ENCODE measurements around the gene CGA. TPM values are rescaled to one million over a fixed set of nuclear protein-coding genes. Genes with fewer than 3 reads are reported as not detected.

CGA gene
- total RNA-seq, 2 experiments from 2014 or later = not detected

- POLR2A ChIA-PET = no interaction called here
- no peak overlapping the region for H3K27ac Mint-ChIP-seq
- CTCF ChIA-PET = interaction anchor here (1.2 to 1.5 kb wide), 2 partner anchors 9 to 17 kb away, joined by 3 to 8 read pairs; no protein-coding TSS in a partner anchor
- no peak overlapping the region for H3K4me3 Mint-ChIP-seq
- H3K4me1 Mint-ChIP-seq = peaks cover under 1% of the 10 kb centered on the region
- intact Hi-C loops (cut with DNase I, micrococcal nuclease) = no loop called here
- no peak for DNase-seq
- ATAC-seq = no peak
- H3K36me3 Mint-ChIP-seq (ENCODE audit: low read depth) = no peaks in the 10 kb centered on the region
- H3K27me3 Mint-ChIP-seq = peaks cover 6% of the 10 kb centered on the region
- H3K9me3 Mint-ChIP-seq (ENCODE audit: low read depth) = no peaks in the 10 kb centered on the region
Measured at GRCh38 chr6:87088076-87088475, 6.8 kb downstream of the CGA start.

GRCh38 chr6:87082160-87082721, 12.7 kb downstream of the CGA start:
- ChIA-PET CTCF (interaction anchor here (1.7 kb wide), 1 partner anchor 18 kb away, joined by 6 read pairs; no protein-coding TSS in a partner anchor), POLR2A (no interaction called here)
- H3K36me3 Mint-ChIP-seq (ENCODE audit: low read depth) = no peaks in the 10 kb centered on the region
- no peaks in the 10 kb centered on the region for H3K9me3 Mint-ChIP-seq (ENCODE audit: low read depth)
- intact Hi-C loops (cut with DNase I, micrococcal nuclease) = no loop called here
- H3K4me1 Mint-ChIP-seq = no peaks in the 10 kb centered on the region
- no peak overlapping the region for H3K4me3 Mint-ChIP-seq
- DNase-seq (no peak), ATAC-seq (no peak)
- H3K27ac Mint-ChIP-seq = no peak overlapping the region
- peaks cover 18% of the 10 kb centered on the region for H3K27me3 Mint-ChIP-seq

GRCh38 chr6:87078983-87079616, 15.8 kb downstream of the CGA start:
- POLR2A ChIA-PET = interaction anchor here (0.7 kb wide), 1 partner anchor 206 kb away, joined by 3 read pairs; no protein-coding TSS in a partner anchor
- peaks cover 18% of the 10 kb centered on the region for H3K27me3 Mint-ChIP-seq
- ATAC-seq = peak; percentile 84

GRCh38 chr6:87075168-87075567, 19.7 kb downstream of the CGA start:
- H3K4me1 Mint-ChIP-seq = no peaks in the 10 kb centered on the region
- ChIA-PET POLR2A (no interaction called here), CTCF (no interaction called here)
- H3K27ac Mint-ChIP-seq = no peak overlapping the region
- intact Hi-C loops (cut with DNase I, micrococcal nuclease) = no loop called here
- ATAC-seq = no peak
- no peak overlapping the region for H3K4me3 Mint-ChIP-seq
- no peaks in the 10 kb centered on the region for H3K36me3 Mint-ChIP-seq (ENCODE audit: low read depth)
- no peaks in the 10 kb centered on the region for H3K9me3 Mint-ChIP-seq (ENCODE audit: low read depth)
- DNase-seq = no peak
- H3K27me3 Mint-ChIP-seq = peaks cover 16% of the 10 kb centered on the region

More at GRCh38 chr6:87078983-87079616, 15.8 kb downstream of the CGA start:
- intact Hi-C loops (cut with DNase I, micrococcal nuclease) = no loop called here
- H3K27ac Mint-ChIP-seq = no peak overlapping the region
- no peaks in the 10 kb centered on the region for H3K4me1 Mint-ChIP-seq
- H3K36me3 Mint-ChIP-seq (ENCODE audit: low read depth) = no peaks in the 10 kb centered on the region
- H3K4me3 Mint-ChIP-seq = no peak overlapping the region
- peak; percentile 76 for DNase-seq
- H3K9me3 Mint-ChIP-seq (ENCODE audit: low read depth) = no peaks in the 10 kb centered on the region
- CTCF ChIA-PET = interaction anchor here (0.5 to 4.2 kb wide), 35 partner anchors 9 to 1460 kb away, joined by 3 to 37 read pairs (median 4); partner anchors contain the start of gene CGA

GRCh38 chr6:87074101-87074621, 20.7 kb downstream of the CGA start:
- CTCF ChIA-PET = no interaction called here
- H3K4me1 Mint-ChIP-seq = no peaks in the 10 kb centered on the region
- no peak overlapping the region for H3K27ac Mint-ChIP-seq
- no peaks in the 10 kb centered on the region for H3K36me3 Mint-ChIP-seq (ENCODE audit: low read depth)
- no peaks in the 10 kb centered on the region for H3K9me3 Mint-ChIP-seq (ENCODE audit: low read depth)
- ATAC-seq = no peak
- intact Hi-C loops (cut with DNase I, micrococcal nuclease) = no loop called here
- no peak overlapping the region for H3K4me3 Mint-ChIP-seq
- DNase-seq = no peak
- H3K27me3 Mint-ChIP-seq = peaks cover 18% of the 10 kb centered on the region
- POLR2A ChIA-PET = no interaction called here

- ATAC-seq (no peak), DNase-seq (no peak)
- Mint-ChIP-seq H3K36me3 (ENCODE audit: low read depth) (no peaks in the 10 kb centered on the region), H3K4me3 (no peak overlapping the region), H3K27me3 (peaks cover 19% of the 10 kb centered on the region), H3K4me1 (no peaks in the 10 kb centered on the region), H3K27ac (no peak overlapping the region), H3K9me3 (ENCODE audit: low read depth) (no peaks in the 10 kb centered on the region)
- ChIA-PET CTCF (interaction anchor here (0.6 to 1.1 kb wide), 2 partner anchors 16 to 1390 kb away, joined by 3 read pairs; no protein-coding TSS in a partner anchor), POLR2A (no interaction called here)
- intact Hi-C loops (cut with DNase I, micrococcal nuclease) = no loop called here
Measured at GRCh38 chr6:87071683-87072082, 23.2 kb downstream of the CGA start.

GRCh38 chr6:87070741-87071140, 24.2 kb downstream of the CGA start:
- Mint-ChIP-seq H3K27ac (no peak overlapping the region), H3K4me3 (no peak overlapping the region), H3K36me3 (ENCODE audit: low read depth) (no peaks in the 10 kb centered on the region), H3K4me1 (no peaks in the 10 kb centered on the region), H3K9me3 (ENCODE audit: low read depth) (no peaks in the 10 kb centered on the region), H3K27me3 (peaks cover 19% of the 10 kb centered on the region)
- ChIA-PET POLR2A (no interaction called here), CTCF (interaction anchor here (0.6 to 1.2 kb wide), 3 partner anchors 8 to 17 kb away, joined by 3 to 5 read pairs (median 3); no protein-coding TSS in a partner anchor)
- DNase-seq (no peak), ATAC-seq (no peak)
- intact Hi-C loops (cut with DNase I, micrococcal nuclease) = no loop called here

- ChIA-PET CTCF (interaction anchor here (1.1 to 2.9 kb wide), 2 partner anchors 11 to 208 kb away, joined by 4 to 37 read pairs; no protein-coding TSS in a partner anchor), POLR2A (no interaction called here)
- Mint-ChIP-seq H3K27ac (no peak overlapping the region), H3K36me3 (ENCODE audit: low read depth) (no peaks in the 10 kb centered on the region), H3K4me3 (no peak overlapping the region), H3K4me1 (no peaks in the 10 kb centered on the region), H3K27me3 (peaks cover 19% of the 10 kb centered on the region), H3K9me3 (ENCODE audit: low read depth) (no peaks in the 10 kb centered on the region)
- intact Hi-C loops (cut with DNase I, micrococcal nuclease) = loop anchor here (5.0 to 10.0 kb wide), 5 partner anchors 69 to 1804 kb away; no protein-coding TSS in a partner anchor
- DNase-seq (no peak), ATAC-seq (no peak)
Measured at GRCh38 chr6:87068795-87069194, 26.1 kb downstream of the CGA start.

- CTCF ChIA-PET = interaction anchor here (0.6 to 2.9 kb wide), 18 partner anchors 8 to 1433 kb away, joined by 3 to 37 read pairs (median 3); no protein-coding TSS in a partner anchor
- peak; percentile 61 for DNase-seq
- no peak overlapping the region for H3K27ac Mint-ChIP-seq
- POLR2A ChIA-PET = interaction anchor here (0.6 to 1.0 kb wide), 3 partner anchors 26 to 636 kb away, joined by 3 to 6 read pairs (median 3); no protein-coding TSS in a partner anchor
- H3K4me3 Mint-ChIP-seq = no peak overlapping the region
- H3K9me3 Mint-ChIP-seq (ENCODE audit: low read depth) = no peaks in the 10 kb centered on the region
- intact Hi-C loops (cut with DNase I, micrococcal nuclease) = loop anchor here (1.0 to 10.0 kb wide), 6 partner anchors 71 to 1806 kb away; no protein-coding TSS in a partner anchor
- no peak for ATAC-seq
- no peaks in the 10 kb centered on the region for H3K4me1 Mint-ChIP-seq
- no peaks in the 10 kb centered on the region for H3K36me3 Mint-ChIP-seq (ENCODE audit: low read depth)
- peaks cover 19% of the 10 kb centered on the region for H3K27me3 Mint-ChIP-seq
Measured at GRCh38 chr6:87066449-87067333, 28.2 kb downstream of the CGA start.

GRCh38 chr6:87065117-87065516, 29.8 kb downstream of the CGA start:
- H3K27ac Mint-ChIP-seq = no peak overlapping the region
- ATAC-seq (no peak), DNase-seq (no peak)
- H3K4me3 Mint-ChIP-seq = no peak overlapping the region
- H3K9me3 Mint-ChIP-seq (ENCODE audit: low read depth) = no peaks in the 10 kb centered on the region
- intact Hi-C loops (cut with DNase I, micrococcal nuclease) = loop anchor here (5.0 to 10.0 kb wide), 5 partner anchors 72 to 1807 kb away; no protein-coding TSS in a partner anchor
- no peaks in the 10 kb centered on the region for H3K4me1 Mint-ChIP-seq
- ChIA-PET POLR2A (no interaction called here), CTCF (interaction anchor here (0.5 to 1.5 kb wide), 5 partner anchors 11 to 1806 kb away, joined by 3 to 6 read pairs (median 3); no protein-coding TSS in a partner anchor)
- H3K36me3 Mint-ChIP-seq (ENCODE audit: low read depth) = no peaks in the 10 kb centered on the region
- H3K27me3 Mint-ChIP-seq = peaks cover 11% of the 10 kb centered on the region

GRCh38 chr6:87059943-87060342, 35.0 kb downstream of the CGA start:
- Mint-ChIP-seq H3K4me3 (no peak overlapping the region), H3K27ac (no peak overlapping the region), H3K4me1 (no peaks in the 10 kb centered on the region), H3K9me3 (ENCODE audit: low read depth) (no peaks in the 10 kb centered on the region), H3K36me3 (ENCODE audit: low read depth) (no peaks in the 10 kb centered on the region), H3K27me3 (peaks cover 6% of the 10 kb centered on the region)
- ATAC-seq (no peak), DNase-seq (no peak)
- intact Hi-C loops (cut with DNase I, micrococcal nuclease) = loop anchor here (10.0 kb wide), 2 partner anchors 335 to 1725 kb away; no protein-coding TSS in a partner anchor
- CTCF ChIA-PET = no interaction called here
- POLR2A ChIA-PET = no interaction called here

Measured in activated CD4-positive, alpha-beta T cell treated with anti-CD3 and anti-CD28 coated beads for 36 hours (primary cell).